Activated CD4-positive, alpha-beta T cell treated with anti-CD3 and anti-CD28 coated beads for 36 hours (primary cell): ENCODE data around the gene ZNF184. TPM values are rescaled to one million over a fixed set of nuclear protein-coding genes. Genes with fewer than 3 reads are reported as not detected.

Source experiments
- ATAC-seq: fragments of 200-7000 bp; cut with Tn5 transposase; one replicate; pipeline ENCODE4 v1.10.0; 2021; ENCODE audit warnings: mild to moderate bottlenecking, moderate library complexity
- CTCF ChIA-PET: fragments of 350-600 bp; sonication (Branson Sonifier 250); formaldehyde crosslinking; loops from one replicate; lab custom pipeline; 2021; ENCODE audit warnings: antibody characterized with exemption; lab: Charles Lee
- POLR2A ChIA-PET: fragments of 350-600 bp; sonication (Branson Sonifier 250); formaldehyde crosslinking; loops from one replicate; lab custom pipeline; 2021; ENCODE audit warnings: antibody characterized with exemption, inconsistent platforms; lab: Charles Lee
- DNase-seq: peaks from one replicate; pipeline ENCODE4 v3.0.0-alpha.2; 2020
- H3K27ac Mint-ChIP-seq: one replicate; pipeline ENCODE4 v1.8.0; 2021; ENCODE audit warnings: mixed read lengths
- H3K27me3 Mint-ChIP-seq: one replicate; pipeline ENCODE4 v1.8.0; 2021; ENCODE audit warnings: mixed read lengths
- H3K36me3 Mint-ChIP-seq: one replicate; pipeline ENCODE4 v1.8.0; 2021; ENCODE audit warnings: low read depth, mixed read lengths
- H3K4me1 Mint-ChIP-seq: one replicate; pipeline ENCODE4 v1.8.0; 2021; ENCODE audit warnings: mixed read lengths
- H3K4me3 Mint-ChIP-seq: one replicate; pipeline ENCODE4 v1.8.0; 2021; ENCODE audit warnings: mild to moderate bottlenecking, moderate library complexity, mixed read lengths
- H3K9me3 Mint-ChIP-seq: one replicate; pipeline ENCODE4 v1.8.0; 2021; ENCODE audit warnings: low read depth, mixed read lengths
- intact Hi-C, 2 experiments: fragments of 100-400 bp; cut with DNase I in 1 of 2; cut with micrococcal nuclease in 1 of 2; formaldehyde crosslinking; loops; one replicate each; pipeline versions ENCODE4 v1.14.2 to v1.15.1; 2022 to 2024; cut with DNase I, micrococcal nuclease
- total RNA-seq, 2 experiments: library from RNA; stranded (reverse); gene quantifications; one replicate each; pipeline ENCODE4 v1.2.3, GENCODE V29; 2021

The ZNF184 gene
- total RNA-seq, 2 experiments from 2014 or later, result 11.8 to 14.5 TPM

DNA sequence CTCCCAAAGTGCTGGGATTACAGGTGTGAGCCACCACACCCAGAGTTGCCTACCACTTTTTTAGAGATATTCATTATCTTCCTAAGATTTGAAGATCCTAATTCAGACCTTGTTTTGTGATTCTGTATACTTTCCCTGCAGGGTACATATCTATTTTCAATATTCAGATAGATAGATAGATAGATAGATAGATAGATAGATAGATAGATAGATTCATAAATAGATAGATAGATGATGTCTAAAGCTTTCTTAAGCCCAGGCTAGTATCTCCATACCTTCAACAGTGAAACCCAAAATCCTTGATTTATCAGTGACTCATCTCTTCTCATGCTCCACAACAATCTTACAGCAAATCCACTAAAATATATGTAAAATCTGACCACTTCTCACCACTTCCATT, 53.5 kb downstream of the ZNF184 start:
- intact Hi-C loops, result no loop called here
- Mint-ChIP-seq H3K27me3 (peaks cover 13% of the 10 kb centered on the region), H3K4me3 (no peak overlapping the region), H3K27ac (no peak overlapping the region), H3K9me3 (no peaks in the 10 kb centered on the region), H3K36me3 (no peaks in the 10 kb centered on the region), H3K4me1 (no peaks in the 10 kb centered on the region)
- ChIA-PET POLR2A (no interaction called here), CTCF (no interaction called here)
- no peak for ATAC-seq
- no peak for DNase-seq

DNA sequence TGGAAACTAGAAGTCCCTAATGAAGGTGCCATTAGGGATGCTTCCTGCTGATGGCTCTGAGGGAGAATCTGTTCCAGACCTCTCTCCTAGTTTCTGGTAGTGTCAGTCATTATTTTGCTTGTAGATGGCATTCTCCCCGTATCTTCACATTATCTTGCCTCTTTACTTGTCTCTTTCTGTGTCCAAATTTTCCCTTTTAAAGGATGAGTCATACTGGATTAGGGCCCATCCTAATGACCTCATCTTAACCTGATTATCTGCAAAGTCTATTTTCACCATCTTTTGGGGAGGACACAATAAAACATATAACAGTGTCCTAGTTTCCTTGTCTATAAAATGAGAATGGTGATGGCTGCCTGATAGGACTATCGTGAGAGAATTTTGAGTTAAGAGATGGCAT, 57.0 kb downstream of the ZNF184 start:
- no peak for DNase-seq
- Mint-ChIP-seq H3K36me3 (no peaks in the 10 kb centered on the region), H3K27me3 (peaks cover 13% of the 10 kb centered on the region), H3K4me3 (no peak overlapping the region), H3K4me1 (no peaks in the 10 kb centered on the region), H3K9me3 (no peaks in the 10 kb centered on the region), H3K27ac (no peak overlapping the region)
- ATAC-seq, result no peak
- CTCF ChIA-PET, result no interaction called here
- intact Hi-C loops, result no loop called here
- POLR2A ChIA-PET, result no interaction called here

DNA sequence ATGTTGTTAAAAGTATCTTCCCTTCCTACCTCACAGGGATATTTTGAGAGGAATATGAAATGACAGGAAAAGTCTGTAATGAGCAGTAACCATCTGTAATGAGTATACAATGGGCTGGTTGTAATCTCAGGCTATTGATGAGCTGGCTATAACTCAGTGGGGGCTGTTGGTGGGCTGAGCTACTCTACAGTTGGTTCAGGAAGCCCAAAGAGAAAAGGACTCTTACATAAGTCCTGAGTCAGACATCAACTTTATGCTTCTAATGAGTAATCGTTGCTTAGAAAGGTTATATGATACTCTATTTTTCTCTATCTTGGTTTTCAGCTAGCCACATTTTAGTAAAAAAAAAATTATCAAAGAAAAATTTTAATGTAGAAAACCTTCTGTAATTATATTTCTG, 57.9 kb downstream of the ZNF184 start:
- ATAC-seq, result no peak
- POLR2A ChIA-PET, result no interaction called here
- Mint-ChIP-seq H3K4me1 (no peaks in the 10 kb centered on the region), H3K27ac (no peak overlapping the region), H3K36me3 (no peaks in the 10 kb centered on the region), H3K27me3 (peaks cover 13% of the 10 kb centered on the region), H3K4me3 (no peak overlapping the region), H3K9me3 (no peaks in the 10 kb centered on the region)
- no peak for DNase-seq
- CTCF ChIA-PET, result no interaction called here
- intact Hi-C loops, result no loop called here

DNA sequence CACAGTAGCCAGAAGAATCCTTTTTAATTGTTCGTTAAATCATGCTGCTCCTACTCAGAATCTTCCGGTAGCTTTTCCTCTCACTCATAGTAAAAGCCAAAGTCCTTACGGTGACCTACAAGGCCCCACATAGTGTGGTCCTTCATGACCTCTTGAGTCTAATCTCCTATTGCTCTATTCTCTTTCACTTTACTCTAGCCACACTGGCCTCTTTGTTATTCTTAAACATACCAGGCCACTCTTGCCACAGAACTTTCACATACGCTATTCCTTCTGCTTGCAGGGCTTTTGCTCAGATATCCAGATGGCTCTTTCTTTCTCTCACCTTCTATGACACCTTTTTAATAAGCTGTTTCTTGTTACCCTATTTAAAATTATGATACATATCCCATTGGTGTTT, 58.6 kb downstream of the ZNF184 start:
- Mint-ChIP-seq H3K9me3 (no peaks in the 10 kb centered on the region), H3K36me3 (no peaks in the 10 kb centered on the region), H3K4me1 (no peaks in the 10 kb centered on the region), H3K4me3 (no peak overlapping the region), H3K27ac (no peak overlapping the region), H3K27me3 (peaks cover 8% of the 10 kb centered on the region)
- DNase-seq (no peak), ATAC-seq (no peak)
- intact Hi-C loops, result no loop called here
- ChIA-PET CTCF (no interaction called here), POLR2A (no interaction called here)

DNA sequence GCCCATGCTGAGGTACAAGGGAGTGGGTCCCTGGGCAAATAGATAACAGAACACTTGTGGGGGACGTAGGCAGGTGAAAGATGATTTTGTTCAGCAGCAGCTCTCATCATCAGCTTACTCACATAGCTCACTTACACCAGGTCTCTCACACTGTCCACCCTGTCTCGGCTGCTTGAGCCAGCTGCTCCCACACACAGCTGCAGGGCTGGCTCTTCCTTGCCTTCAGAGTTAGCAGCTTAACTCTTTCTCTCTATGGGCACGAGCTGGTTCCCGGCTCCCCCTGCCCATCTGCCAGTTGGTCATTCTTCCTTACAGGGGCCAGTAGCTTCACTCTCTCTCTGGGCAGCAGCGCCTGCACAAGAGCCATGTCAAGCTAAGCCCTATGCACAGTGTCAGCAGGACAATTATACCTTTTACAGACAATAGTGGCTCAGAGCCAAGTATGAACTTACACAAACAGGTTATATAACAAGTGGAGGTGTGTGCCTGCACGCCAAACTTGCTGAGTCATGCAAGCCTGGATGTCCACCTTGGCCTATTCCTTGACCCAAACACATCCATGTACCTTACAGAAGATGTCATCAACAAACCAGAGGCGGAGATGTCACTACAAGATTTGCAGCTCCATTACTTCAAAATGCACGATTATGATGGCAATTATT, 65.6 kb downstream of the ZNF184 start:
- no peak for ATAC-seq
- no peaks in the 10 kb centered on the region for H3K27me3 Mint-ChIP-seq
- peaks cover 13% of the 10 kb centered on the region for H3K36me3 Mint-ChIP-seq
- ChIA-PET POLR2A (no interaction called here), CTCF (interaction anchor here (0.7 kb wide), 1 partner anchor 609 kb away, joined by 3 read pairs; no protein-coding TSS in a partner anchor)
- no peak for DNase-seq
- H3K4me3 Mint-ChIP-seq, result no peak overlapping the region
- peaks cover 18% of the 10 kb centered on the region for H3K9me3 Mint-ChIP-seq
- intact Hi-C loops, result no loop called here
- no peaks in the 10 kb centered on the region for H3K4me1 Mint-ChIP-seq
- no peak overlapping the region for H3K27ac Mint-ChIP-seq

DNA sequence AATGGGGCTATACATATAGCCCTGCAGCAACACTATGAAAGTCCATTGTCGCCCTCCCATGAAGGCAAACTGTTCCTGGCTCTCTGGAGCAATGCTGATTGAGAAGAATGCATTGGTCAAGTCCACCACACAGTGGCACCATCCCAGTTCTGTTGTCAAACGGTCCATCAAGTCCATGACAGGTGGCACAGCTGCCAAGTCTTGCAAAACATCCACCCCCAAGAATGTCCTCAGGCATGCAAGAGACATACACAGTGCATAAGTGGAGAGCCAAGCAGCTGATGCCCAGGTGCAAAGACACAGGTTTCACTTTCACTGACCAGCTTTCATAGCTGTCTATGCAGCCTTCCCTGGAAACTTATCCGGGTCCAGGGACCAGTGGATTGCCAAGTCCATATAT, 66.8 kb downstream of the ZNF184 start:
- Mint-ChIP-seq H3K36me3 (peaks cover 24% of the 10 kb centered on the region), H3K4me3 (no peak overlapping the region), H3K27me3 (no peaks in the 10 kb centered on the region), H3K27ac (no peak overlapping the region), H3K9me3 (peaks cover 27% of the 10 kb centered on the region), H3K4me1 (no peaks in the 10 kb centered on the region)
- POLR2A ChIA-PET, result no interaction called here
- DNase-seq (no peak), ATAC-seq (no peak)
- intact Hi-C loops, result no loop called here
- CTCF ChIA-PET, result no interaction called here

DNA sequence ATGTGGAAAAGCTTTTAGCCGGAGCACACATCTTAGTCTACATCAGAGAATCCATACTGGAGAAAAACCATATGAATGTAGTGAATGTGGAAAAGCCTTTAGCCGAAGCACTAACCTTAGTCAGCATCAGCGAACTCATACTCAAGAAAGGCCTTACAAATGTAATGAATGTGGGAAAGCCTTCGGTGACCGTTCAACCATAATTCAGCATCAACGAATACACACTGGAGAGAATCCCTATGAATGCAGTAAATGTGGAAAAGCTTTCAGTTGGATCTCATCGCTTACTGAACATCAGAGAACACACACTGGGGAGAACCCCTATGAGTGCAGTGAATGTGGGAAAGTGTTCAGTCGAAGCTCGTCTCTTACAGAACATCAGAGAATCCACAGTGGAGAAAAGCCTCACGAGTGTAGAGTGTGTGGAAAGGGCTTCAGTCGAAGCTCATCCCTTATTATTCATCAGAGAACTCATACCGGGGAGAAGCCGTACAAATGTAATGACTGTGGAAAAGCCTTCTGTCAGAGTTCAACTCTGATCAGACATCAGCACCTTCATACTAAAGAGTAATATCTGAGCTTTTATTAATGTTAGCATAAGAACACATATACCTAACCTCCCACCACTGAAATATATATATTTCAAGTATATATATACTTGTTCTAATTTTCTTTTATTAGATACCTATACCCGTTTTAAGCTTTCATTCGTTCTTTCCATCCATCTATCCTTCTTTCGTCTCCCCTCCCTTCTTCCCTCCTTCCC, 71.8 kb downstream of the ZNF184 start:
- ATAC-seq, result no peak
- Mint-ChIP-seq H3K36me3 (peaks cover 67% of the 10 kb centered on the region), H3K27ac (no peak overlapping the region), H3K4me1 (no peaks in the 10 kb centered on the region), H3K27me3 (no peaks in the 10 kb centered on the region), H3K9me3 (peaks cover 53% of the 10 kb centered on the region), H3K4me3 (no peak overlapping the region)
- no peak for DNase-seq
- intact Hi-C loops, result no loop called here
- POLR2A ChIA-PET, result no interaction called here
- CTCF ChIA-PET, result interaction anchor here (0.6 kb wide), 1 partner anchor 88 kb away, joined by 3 read pairs; no protein-coding TSS in a partner anchor

Other genes with a start within 250 kb of the ZNF184 start
- gene PRSS16, start 225.4 kb downstream of the ZNF184 start, total RNA-seq, result 1 to 10 TPM; 1.5 to 2.0 TPM
- not detected for gene POM121L2, start 160.8 kb downstream of the ZNF184 start, total RNA-seq
- 1 to 10 TPM; 4.3 to 6.2 TPM for gene ZNF391, start 84.3 kb downstream of the ZNF184 start, total RNA-seq